NCI-H748 treated with DMSO at 0.1 percent for 48 hours (cell line): ENCODE measurements around the gene TPK1.
"Not testable (repeated sequence)": the region's sequence is repeated elsewhere in the genome, so short reads cannot be mapped to it uniquely, and the experiment has no call there.

ENCODE experiments used
- DNase-seq: peaks from one replicate; lab custom pipeline; 2025; lab: John Stamatoyannopoulos, UW

The TPK1 gene

DNA sequence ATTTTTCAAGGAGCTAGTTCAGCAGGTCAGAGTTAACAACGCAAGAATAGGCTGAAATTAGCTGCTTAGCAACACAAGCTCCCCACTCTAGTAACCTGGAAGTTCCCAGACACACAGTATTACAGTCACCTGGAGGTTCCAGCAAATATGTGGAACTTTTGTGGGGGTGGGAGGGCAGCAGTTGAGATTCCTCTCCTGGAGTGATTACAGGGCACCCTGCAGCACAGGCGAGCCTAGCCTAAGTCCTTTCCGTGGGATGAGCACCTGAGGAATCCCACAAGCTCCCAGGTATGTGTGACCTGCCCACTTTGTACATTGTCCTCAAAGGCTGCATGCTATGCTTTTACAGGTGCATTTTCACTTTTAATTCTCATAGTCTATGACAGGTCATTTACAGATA lies 13.6 kb downstream of the TPK1 start:
- no peak for DNase-seq

- DNase-seq, result no peak
Measured at GRCh38 chr7:144821067-144821466, 14.8 kb downstream of the TPK1 start.

DNA sequence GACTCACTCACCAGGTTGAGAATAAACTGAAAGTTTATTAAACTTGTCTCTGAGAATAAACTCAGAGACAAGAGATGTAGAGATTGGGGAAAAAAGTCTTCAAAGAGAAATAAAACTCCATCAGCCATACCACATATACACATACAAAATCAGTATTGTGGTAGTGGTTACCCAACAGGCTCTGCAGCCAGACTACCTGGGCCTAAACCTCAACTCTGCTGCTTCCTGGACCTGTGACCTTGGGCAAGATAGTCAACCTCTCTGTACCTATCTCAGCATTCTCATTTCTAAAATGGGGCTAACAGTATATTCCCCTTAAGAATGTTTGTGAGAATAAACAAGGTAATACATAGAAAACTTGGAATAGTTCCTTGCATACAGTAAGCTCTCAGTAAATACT lies 15.3 kb downstream of the TPK1 start:
- DNase-seq, result no peak

DNA sequence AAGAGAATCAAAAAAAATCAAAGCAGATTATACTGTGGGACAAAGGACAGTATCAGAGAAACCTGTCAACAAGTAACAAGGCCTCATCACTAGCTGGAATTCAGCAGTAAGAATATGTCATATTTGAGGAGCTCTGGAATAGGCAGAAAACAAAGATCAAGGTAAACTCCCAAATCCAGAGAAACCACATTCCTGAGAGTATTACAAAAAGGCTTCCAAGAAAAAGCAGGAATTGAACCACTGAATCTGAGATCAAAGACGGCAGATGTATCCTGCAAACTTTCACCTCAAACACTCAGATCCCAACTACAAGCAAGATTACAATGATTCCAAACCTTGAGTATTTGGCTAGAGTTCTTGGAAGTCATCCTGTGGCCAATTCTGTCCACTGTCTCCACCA lies 16.3 kb downstream of the TPK1 start:
- DNase-seq, result no peak

GRCh38 chr7:144818511-144818910 lies 17.3 kb downstream of the TPK1 start:
- DNase-seq, result no peak

DNA sequence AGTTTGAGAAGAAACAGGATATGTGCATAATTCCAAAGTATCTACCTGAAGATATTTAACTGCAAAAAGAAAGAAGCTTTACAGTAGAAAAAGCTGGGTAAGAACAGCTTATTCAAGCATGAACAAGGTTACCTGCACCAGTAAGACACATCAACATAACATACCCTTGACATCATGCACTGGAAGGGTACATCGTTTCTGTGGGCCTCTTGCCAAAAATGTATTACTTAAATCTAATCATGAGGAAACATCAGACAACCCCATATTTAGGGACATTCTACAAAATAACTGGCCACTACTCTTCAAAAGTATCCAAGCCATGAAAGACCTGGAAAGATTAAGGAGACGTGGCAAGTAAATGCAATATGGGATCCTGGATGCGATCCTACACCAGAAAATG lies 18.9 kb downstream of the TPK1 start:
- no peak for DNase-seq

DNA sequence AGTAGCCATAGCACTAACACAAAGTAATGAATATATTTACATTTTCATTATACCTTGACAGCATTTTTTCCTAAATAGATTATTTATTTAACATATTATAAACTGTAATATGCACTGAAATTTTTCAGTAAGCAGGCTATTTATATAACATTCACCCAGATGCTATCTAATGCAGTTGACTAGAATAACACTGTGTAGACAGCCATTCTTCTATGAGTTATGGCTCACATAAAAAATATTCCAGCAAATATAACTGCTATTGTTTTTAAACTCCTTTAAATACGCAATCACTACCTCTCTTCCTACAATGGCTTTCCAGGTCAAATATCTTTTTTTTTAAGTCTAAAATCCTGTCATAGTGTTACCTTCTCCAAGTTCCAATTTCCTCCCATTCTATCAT lies 21.6 kb downstream of the TPK1 start:
- no peak for DNase-seq

- no peak for DNase-seq
Measured at GRCh38 chr7:144812379-144813283, 23.2 kb downstream of the TPK1 start.

DNA sequence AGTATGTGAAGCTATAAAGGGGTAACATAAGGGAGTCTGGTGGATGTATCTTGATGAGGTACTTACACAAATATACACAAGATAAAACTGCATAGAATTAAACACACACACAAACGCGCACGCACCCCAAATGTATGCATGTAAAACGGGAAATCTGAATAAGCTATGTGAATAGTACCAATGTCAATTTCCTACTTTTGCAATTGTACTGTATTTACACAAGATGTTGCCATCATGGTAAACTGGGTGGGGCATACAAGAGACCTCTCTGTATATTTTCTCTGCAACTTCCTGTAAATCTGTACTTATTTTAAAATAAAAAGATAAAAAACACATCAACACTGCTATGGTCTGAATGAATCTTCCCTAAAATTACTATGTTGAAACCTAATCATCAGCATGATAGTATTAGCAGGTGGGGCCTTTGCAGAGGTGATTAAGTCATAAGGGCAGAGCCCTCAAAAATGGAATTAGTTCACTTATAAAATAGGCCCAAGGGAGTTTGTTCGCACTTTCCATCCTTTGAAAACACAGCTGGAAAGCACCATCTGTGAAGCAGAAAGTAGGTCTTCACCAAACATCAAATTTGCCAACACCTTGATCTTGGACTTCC lies 30.1 kb downstream of the TPK1 start:
- no peak for DNase-seq

- not testable (repeated sequence) for DNase-seq
Measured at GRCh38 chr7:144800678-144801436, 35.0 kb downstream of the TPK1 start.

DNA sequence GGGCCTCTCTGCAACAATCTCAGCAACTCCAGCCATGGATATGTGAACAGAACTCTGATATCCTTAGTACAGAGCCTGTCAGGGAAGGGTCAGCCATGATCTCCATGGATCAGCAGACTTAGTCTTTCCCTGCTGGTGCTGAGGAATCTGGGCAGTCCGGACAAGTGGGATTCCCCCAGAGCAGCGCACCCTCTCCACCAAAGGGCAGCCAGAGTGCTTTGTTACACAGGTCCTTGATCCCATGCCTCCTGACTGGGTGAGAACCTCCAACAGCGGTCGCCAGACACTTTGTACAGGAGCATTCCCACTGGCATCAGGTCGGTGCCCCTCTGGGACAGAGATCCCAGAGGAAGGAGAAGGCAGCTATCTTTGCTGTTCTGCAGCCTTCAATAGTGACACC lies 38.9 kb downstream of the TPK1 start:
- no peak for DNase-seq

GRCh38 chr7:144792050-144792449 lies 43.8 kb downstream of the TPK1 start:
- DNase-seq, result no peak

DNA sequence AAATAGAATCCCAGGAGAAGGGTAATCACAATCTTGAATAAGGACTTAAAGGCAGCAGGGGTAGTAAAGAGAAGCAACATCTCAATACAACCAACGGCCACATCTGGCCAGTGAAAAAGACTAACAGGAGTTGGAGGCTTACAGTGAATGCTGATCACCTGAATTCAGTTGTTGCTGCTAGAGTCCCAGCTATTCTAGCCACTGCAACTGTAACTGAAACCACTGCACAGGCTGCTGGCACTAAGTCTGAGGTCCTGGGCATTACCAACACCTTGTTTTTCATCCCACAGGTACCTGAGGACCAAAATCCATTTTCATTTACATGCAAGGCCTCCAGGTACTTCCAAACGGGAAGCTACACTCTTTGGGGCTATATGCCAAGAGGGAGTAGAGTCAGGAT lies 44.4 kb downstream of the TPK1 start:
- no peak for DNase-seq

GRCh38 chr7:144787127-144787526 lies 48.7 kb downstream of the TPK1 start:
- no peak for DNase-seq

DNA sequence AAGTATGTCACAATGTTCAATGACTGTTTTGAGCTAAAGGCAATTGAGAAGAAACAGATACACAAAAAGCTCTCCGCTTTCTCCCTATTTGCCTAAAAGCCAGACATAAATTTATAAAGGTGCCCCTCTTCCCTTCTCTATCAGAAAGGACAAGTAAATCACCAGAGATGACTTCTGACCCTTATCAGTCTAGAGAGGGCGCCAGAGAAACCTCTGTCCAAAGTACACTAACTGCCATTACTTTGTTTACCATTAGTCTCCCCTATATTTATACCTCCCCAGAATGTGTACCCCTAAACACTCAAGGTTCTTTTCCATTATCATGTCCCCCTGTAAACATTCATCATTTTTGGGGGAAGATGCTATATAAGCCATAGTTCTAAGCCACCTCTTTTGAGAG lies 49.3 kb downstream of the TPK1 start:
- no peak for DNase-seq

DNA sequence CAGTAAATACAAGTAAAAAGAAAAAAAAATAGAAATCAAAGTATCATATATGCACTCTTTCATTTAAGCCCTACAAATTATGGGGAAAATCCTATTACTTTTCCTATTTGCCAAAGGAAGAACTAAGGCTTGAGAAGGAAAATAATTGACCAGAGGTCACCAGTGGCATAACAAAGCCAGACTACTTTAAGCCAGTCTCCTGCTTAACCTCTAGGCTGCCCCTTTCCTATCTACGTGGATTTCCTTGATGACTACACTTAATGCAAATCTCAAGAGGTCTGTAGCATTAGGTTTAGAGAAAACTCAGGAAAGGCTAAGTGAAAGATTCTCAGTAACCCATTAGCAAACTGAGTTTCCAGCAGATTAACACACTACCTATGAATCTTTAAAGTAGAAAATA lies 49.8 kb downstream of the TPK1 start:
- DNase-seq, result no peak

DNA sequence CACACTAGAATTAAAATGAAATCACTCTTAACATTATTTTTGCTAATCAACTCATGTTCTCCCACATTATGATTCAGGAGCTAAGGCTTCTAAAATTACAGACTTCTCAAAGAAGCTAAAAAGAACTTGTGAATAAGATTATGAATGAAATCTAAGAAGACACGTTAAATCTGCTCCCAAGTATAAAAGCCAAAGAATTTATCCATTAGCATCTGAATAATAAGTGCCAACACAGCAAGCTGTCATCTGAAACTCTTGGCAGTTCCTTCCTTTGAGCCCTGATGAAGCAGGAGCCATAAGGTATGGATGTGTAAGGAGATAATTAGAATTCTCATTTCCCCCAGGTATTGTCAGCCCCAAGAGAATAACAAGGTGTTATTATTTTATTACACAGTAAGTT lies 50.3 kb downstream of the TPK1 start:
- DNase-seq, result no peak

GRCh38 chr7:144784943-144785342 lies 50.9 kb downstream of the TPK1 start:
- no peak for DNase-seq

DNA sequence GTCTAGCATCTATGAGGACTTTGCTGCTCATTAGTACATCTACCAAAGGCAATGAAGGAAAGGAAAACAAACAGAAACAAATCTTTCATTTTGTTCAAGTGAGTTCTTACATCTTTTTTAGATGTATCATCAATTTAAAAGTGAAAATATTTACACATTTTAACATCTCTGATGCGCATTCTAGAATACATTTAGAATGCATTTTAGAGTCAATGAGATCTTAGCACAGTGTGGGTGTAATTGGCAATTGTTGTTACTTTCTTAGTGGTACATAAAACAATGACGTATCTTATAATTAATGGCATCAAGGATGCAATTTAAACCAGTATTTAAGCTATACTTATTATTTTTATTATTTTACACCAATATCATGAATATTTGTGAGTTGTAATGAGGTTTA lies 51.4 kb downstream of the TPK1 start:
- no peak for DNase-seq

DNA sequence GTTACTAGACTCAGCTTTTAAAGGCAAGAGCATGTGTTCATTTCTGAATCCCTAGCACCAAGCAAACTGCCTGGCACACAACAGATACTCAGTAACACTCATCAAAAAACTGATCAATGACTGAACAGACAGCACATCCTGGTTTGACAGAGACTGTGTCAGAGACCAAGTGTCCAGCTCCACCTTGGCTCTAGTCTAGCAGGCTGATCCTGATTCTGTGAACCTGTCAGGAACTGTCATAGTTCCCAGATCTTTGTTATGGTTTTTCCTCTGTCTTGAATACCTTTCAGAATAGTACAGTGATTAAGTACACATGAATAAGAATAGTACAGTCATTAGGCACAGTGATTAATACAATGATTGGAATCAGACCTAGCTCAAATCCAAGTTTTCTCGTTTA lies 53.0 kb downstream of the TPK1 start:
- no peak for DNase-seq

GRCh38 chr7:144780071-144780608 lies 55.7 kb downstream of the TPK1 start:
- DNase-seq, result no peak

GRCh38 chr7:144777889-144778288 lies 58.0 kb downstream of the TPK1 start:
- not testable (repeated sequence) for DNase-seq
